ENCODE data around the gene DLG2.

DNA sequence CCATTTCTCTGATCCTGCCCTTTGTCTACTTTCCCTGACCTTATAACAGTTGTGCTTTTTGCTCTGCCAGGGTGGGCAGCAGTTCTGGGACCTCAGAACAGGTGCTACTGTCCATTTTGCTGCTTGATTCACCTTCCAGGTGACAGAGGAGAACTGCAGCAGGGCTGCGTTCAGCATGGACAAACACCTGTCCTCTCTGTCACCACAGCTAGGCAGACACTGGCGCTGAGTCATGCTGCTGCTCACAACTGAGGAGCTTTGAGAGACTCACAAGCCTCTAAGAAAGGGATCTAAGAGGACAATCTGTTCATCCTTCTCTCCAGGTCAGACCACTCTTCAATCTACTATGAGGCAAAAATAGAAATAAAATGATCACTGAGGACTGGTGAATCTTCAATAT lies 1196.5 kb downstream of the DLG2 start:
- TF ChIP-seq, protein P1, sequence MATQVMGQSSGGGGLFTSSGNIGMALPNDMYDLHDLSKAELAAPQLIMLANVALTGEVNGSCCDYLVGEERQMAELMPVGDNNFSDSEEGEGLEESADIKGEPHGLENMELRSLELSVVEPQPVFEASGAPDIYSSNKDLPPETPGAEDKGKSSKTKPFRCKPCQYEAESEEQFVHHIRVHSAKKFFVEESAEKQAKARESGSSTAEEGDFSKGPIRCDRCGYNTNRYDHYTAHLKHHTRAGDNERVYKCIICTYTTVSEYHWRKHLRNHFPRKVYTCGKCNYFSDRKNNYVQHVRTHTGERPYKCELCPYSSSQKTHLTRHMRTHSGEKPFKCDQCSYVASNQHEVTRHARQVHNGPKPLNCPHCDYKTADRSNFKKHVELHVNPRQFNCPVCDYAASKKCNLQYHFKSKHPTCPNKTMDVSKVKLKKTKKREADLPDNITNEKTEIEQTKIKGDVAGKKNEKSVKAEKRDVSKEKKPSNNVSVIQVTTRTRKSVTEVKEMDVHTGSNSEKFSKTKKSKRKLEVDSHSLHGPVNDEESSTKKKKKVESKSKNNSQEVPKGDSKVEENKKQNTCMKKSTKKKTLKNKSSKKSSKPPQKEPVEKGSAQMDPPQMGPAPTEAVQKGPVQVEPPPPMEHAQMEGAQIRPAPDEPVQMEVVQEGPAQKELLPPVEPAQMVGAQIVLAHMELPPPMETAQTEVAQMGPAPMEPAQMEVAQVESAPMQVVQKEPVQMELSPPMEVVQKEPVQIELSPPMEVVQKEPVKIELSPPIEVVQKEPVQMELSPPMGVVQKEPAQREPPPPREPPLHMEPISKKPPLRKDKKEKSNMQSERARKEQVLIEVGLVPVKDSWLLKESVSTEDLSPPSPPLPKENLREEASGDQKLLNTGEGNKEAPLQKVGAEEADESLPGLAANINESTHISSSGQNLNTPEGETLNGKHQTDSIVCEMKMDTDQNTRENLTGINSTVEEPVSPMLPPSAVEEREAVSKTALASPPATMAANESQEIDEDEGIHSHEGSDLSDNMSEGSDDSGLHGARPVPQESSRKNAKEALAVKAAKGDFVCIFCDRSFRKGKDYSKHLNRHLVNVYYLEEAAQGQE (IDR thresholded peaks at IDR 0.05; ENCODE audit: insufficient read depth in 1 of 2, low read depth in 2 of 2, low read length in 2 of 2) = no peak
- TF ChIP-seq SIN3A (IDR thresholded peaks at IDR 0.05; ENCODE audit: borderline replicate concordance, insufficient read depth, low read length) = no peak
